NB4 (cell line): ENCODE measurements around the gene MKX.

ENCODE experiments used
- DNase-seq: peaks from one replicate; pipeline ENCODE4 v3.0.0; 2010; ENCODE audit warnings: low read depth
- H3K4me3 ChIP-seq: one replicate; pipeline ENCODE4 v1.5.1; 2011; ENCODE audit warnings: mild to moderate bottlenecking, low read depth, low read length, moderate library complexity
- CTCF ChIP-seq: IDR thresholded peaks from one replicate; pipeline ENCODE4 v1.5.1; 2012; ENCODE audit warnings: low read depth, low read length
- MAX ChIP-seq: IDR thresholded peaks from 2 replicates; pipeline ENCODE4 v1.6.1; 2011; ENCODE audit warnings: low read depth, low read length
- MYC ChIP-seq: IDR thresholded peaks from 2 replicates; pipeline ENCODE4 v1.6.1; 2011; ENCODE audit warnings: low read depth, low read length
- POLR2A ChIP-seq: IDR thresholded peaks from 2 replicates; pipeline ENCODE4 v1.6.1; 2011; ENCODE audit warnings: mild to moderate bottlenecking; ENCODE audit not compliant: insufficient read length; ENCODE audit errors: extremely low read depth

Gene MKX

GRCh38 chr10:27745732-27746396 lies at the start of gene MKX:
Gene MKX (minus strand): TSS chr10:27745819. CDS start chr10:27743415, 2,404 bp downstream.
- no peak for DNase-seq
- no peak within 1 kb of the TSS for H3K4me3 ChIP-seq
- TF ChIP-seq MYC: no peak
- TF ChIP-seq CTCF: no peak
- TF ChIP-seq POLR2A: no peak
- no peak for TF ChIP-seq MAX

- H3K4me3 ChIP-seq: no peak overlapping the region
- TF ChIP-seq MYC (no peak), CTCF (peak; percentile 14)
- DNase-seq: peak; percentile 11
Measured at GRCh38 chr10:27794157-27794556, 48.5 kb upstream of the MKX start.

GRCh38 chr10:27792216-27792615 lies 46.6 kb upstream of the MKX start:
- no peak overlapping the region for H3K4me3 ChIP-seq
- no peak for DNase-seq
- TF ChIP-seq CTCF: no peak
- TF ChIP-seq MYC: no peak
- no peak for TF ChIP-seq POLR2A
- TF ChIP-seq MAX: no peak

- DNase-seq: no peak
- no peak overlapping the region for H3K4me3 ChIP-seq
- TF ChIP-seq MYC: no peak
- TF ChIP-seq CTCF: no peak
- no peak for TF ChIP-seq MAX
- no peak for TF ChIP-seq POLR2A
Measured at GRCh38 chr10:27784272-27784671, 38.7 kb upstream of the MKX start.

- DNase-seq: peak; percentile 54
- H3K4me3 ChIP-seq: no peak overlapping the region
- TF ChIP-seq MAX: no peak
- peak; percentile 40 for TF ChIP-seq CTCF
Measured at GRCh38 chr10:27783660-27784059, 38.0 kb upstream of the MKX start.

GRCh38 chr10:27779462-27780015 lies 33.9 kb upstream of the MKX start:
- DNase-seq: no peak
- TF ChIP-seq CTCF: no peak
- no peak for TF ChIP-seq MAX
- no peak overlapping the region for H3K4me3 ChIP-seq
